HG02970 (cell line): ENCODE results near the gene BCAS3.
"Not testable (repeated sequence)": the region's sequence is repeated elsewhere in the genome, so short reads cannot be mapped to it uniquely, and the experiment has no call there.

Experiments
- ATAC-seq: cut with Tn5 transposase; IDR thresholded peaks from one replicate; pipeline ENCODE4 v1.9.1; 2021; ENCODE audit warnings: mild to moderate bottlenecking, moderate library complexity, moderate number of reproducible peaks; ENCODE audit not compliant: unreplicated experiment, low FRiP score

The BCAS3 gene

GRCh38 chr17:61143026-61143425 lies 465.4 kb downstream of the BCAS3 start:
- no peak for ATAC-seq

- ATAC-seq, result no peak
Observed at GRCh38 chr17:61144137-61144536, 466.5 kb downstream of the BCAS3 start.

DNA sequence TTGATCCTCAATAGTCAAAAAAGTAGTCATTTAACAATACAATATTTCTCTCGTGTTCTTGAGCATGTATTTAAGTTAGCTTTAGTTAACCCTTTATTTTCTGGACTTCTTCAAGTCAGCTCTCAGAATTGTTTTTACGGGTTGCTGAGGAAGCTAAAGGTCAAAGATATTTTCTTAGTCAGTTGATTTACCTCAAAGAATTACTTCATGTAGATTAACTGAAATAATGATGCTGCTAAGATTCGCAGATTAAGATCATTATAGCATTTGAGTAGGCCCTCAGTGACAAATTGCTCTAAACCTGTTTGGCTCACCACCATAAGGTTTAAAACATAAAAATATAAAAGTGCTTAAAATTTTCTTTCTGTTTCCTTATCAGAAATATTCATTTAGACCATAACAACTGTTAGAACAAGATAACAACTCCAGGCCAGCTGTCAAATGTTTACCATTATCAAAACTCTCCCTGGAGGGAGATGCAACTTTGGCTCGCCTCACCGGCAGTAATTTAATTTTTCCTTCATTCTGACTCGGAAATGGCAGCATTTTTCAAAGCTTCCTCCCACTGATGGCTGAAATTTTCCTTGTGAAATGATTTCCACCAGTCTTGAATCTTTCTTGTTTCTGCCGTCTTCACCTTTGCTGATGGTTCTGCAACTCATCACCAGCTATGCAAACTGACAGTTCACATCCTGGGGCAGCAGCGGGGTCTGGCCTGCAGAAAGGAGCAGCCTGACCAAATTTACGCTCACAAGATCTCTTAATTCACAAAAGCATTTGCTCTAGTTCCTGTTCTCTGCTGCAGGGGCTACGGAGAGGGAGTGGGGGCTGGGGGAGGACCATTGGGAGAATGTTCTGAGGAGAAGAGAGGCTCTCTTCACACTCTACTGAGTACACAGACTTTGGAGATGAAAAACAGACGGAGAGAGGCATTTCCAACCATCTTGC lies 467.2 kb downstream of the BCAS3 start:
- no peak for ATAC-seq

GRCh38 chr17:61146833-61147232 lies 469.2 kb downstream of the BCAS3 start:
- ATAC-seq, result not testable (repeated sequence)

DNA sequence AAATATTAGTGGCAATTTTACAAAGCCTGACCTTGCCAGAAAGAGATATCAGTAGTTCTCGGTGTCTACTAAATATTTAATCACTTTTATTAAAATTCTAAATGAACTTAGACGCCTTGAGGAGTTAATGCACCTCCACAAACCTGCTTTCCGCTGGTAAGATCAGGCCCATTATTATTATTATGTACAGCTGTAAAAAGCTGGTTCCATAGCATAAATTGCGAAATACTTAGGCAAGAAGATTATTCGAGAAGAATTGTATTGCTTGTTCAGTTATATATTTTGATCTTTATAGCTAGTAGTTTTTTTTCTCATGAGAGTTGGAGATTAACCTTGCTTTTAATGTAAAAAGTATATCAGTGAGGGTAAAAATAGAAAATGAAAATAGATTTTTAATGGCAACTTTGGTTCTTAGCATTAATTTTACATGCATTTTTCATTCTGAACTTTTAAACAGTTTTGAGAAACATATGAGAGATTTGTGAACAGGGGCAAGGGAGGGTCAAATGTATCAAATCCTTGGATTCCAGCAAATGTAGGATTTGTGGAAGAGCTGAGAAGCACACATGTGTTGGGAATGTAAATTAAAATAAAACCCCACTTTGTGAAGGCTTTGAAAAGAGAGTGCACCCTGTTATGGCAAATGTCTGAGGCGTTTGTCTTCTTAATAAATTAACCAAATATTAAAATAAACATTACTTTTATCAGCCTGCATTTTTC lies 471.6 kb downstream of the BCAS3 start:
- no peak for ATAC-seq

DNA sequence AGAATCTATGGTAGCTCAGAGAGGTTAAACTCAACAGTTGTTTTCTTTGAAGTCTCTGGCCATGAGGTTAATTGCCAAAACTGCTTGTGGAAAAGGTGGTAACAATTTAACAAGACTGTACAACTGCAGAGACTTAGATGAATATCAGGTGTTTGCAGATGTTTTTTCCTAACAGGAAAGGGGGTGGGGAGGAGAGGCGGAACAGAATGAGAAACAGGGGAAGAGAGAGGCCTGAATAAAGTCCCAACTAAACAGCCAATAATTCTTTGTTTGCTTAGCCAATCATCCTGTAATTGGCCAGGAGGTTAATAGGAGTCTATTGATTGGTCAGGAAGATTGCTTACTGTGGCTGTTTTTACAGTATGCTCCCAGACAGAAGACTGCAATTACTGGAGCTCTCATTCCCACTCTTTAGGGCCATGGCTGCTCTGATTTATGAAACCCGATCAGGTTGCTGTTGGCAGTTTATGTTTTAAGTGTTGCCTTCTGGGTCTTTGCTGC lies 472.3 kb downstream of the BCAS3 start:
- ATAC-seq, result no peak

DNA sequence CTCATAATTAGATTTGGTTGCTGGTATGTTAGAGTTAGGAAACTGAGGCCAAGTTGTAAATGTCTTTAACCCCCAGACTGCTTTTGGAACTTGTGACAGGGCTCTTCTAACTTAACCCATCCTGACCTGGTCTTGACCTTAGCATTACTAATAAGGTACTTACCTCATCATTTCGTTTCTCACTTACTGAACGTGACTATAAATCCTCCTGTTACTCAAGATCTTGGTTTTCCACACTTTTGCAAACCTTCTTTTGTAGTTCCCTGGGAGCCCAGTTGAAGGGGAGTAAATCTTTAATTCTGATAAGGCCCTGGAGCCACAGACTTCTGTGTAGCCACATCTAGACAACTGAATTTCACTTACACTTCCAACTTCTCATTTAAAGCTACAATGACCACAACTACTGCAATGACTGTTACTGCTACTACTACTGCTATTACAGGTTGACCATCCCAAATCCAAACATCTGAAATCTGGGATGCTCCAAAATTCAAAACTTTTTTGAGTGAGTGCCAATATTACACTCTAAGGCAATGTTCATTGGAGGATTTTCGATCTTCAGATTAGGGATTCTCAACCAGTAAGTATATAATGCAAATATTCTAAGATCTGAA lies 473.1 kb downstream of the BCAS3 start:
- ATAC-seq, result no peak

DNA sequence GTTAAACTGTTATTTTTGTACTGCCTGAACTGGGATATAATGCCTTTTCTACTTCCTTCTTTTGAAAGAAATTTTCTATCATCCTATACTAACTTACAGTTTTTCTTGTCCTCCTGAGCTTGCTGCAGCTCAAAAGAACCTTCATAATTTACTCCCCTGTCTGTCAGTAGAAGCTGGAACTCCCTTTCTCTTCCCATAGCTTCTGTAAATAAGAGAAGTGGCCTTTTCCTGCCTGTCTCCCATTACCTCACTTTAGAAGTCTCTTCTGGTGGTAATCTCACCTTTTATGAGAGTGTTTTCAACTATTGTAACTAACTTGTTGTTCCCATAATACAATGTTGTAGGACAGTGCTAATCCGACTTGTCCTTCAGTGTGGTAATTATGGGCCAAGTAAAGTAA lies 475.2 kb downstream of the BCAS3 start:
- no peak for ATAC-seq

- ATAC-seq, result no peak
Observed at GRCh38 chr17:61155590-61156237, 478.1 kb downstream of the BCAS3 start.

DNA sequence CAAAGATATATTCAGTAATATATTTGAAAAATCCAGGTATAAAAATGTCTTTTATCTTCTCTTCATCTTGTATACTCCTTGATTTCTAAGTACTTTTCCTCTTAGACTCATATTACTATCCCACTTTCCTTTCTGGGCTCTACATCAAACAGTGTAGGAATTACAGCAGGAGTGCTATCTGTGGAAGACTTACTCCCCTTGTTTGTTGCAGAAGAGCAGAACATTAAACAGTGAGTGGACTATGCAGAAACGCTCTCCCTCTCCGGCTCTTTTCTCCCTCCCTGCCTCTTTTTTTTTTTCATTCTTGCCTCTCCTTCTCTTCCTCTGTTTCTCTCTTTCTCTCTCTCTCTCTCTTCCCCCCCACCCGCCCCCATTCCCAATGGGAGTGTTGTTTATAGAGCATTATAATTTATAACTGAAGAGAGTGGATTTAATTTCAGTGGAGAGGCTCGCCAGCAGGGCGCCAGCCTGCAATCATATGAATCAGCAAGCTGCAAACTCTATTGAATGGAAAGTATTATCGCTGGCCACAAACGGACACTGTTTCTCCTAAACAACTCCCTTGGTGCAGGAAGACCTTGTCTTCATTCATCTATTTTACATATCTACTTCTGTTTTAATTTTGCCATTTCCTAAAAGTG lies 479.7 kb downstream of the BCAS3 start:
- no peak for ATAC-seq

GRCh38 chr17:61158376-61158775 lies 480.7 kb downstream of the BCAS3 start:
- ATAC-seq, result no peak

DNA sequence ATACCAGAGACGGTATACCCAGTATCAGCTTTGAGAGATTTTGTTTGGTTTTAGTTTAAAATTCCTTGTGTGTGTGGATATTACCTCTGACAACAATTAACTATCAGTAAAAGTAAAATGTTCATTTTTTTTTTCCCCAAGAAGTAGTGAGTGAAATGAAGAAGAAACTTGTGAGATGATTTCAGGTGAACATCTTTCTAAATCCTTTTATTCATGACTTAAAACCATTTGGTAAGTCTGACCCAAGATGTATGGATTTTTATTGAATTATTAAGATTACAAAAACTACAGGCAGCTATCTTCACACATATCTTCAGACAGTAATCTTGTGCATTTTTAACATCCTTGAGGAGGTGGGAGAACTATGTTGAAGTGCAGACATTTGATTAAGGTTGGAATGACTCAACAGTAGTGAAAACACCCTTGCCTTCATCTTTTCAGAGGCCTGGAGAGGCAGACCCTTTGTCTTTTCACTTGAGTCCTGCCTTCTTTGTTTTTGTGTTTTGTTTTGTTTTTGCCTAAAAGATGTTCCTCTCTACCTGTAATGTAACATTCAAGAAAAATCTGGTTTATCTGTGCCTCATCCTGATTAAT lies 481.7 kb downstream of the BCAS3 start:
- ATAC-seq, result no peak

- no peak for ATAC-seq
Observed at GRCh38 chr17:61160204-61160603, 482.6 kb downstream of the BCAS3 start.

DNA sequence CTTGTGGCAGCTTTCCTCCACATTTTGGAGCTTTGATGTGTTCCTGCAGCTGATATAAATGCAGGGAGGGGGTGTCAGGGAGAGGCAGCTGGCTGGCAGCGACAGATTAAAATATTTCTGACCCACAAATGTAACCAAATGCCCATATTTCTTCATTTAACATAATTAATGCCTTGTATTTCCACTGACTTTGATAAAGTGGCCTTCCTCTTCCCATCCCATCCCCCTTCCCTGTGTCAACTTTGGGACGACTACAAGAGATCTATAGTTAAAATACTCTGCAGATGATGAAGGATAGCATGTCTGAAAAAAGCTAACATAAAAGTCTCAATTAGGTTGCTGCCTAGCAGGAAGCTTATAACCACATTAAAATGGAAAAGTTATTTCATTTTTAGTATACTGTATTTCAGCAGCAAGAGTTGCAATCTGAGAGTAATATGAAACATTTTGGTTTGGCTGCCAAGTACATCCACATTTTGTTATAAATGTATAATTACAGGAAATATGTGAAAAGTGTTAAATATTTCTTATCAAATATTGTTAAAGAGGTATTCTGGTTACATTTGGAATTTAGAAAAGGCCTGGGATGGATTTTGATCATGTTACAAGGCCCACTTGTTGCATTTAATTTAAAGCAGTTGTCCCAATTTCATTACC lies 483.3 kb downstream of the BCAS3 start:
- no peak for ATAC-seq

DNA sequence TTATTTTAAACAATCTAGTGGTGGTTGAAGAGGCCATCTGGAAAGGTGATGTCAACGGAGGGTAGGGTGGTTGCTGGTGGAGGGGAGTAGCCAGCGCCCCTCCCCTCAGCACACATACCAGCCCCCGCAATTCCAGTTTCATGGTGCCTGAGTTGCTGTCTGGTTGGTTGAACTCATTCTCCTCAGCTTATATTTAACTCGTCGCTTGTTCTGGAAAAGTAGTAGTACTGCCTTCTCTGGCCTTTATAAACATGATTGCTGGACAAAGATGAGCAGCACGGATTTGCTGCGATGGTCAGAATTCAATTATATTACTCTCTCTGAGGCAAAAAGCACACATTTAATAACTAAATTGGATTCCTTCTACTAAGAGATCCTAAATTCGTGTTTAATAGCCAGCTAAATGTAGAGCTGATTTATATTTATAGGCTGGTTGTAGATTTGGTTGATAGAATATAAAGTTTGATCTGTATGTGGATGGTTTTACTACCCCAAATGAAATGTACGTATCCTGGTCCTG lies 484.0 kb downstream of the BCAS3 start:
- ATAC-seq, result no peak

- ATAC-seq, result no peak
Observed at GRCh38 chr17:61164517-61164916, 486.9 kb downstream of the BCAS3 start.

GRCh38 chr17:61167075-61167474 lies 489.4 kb downstream of the BCAS3 start:
- ATAC-seq, result no peak

DNA sequence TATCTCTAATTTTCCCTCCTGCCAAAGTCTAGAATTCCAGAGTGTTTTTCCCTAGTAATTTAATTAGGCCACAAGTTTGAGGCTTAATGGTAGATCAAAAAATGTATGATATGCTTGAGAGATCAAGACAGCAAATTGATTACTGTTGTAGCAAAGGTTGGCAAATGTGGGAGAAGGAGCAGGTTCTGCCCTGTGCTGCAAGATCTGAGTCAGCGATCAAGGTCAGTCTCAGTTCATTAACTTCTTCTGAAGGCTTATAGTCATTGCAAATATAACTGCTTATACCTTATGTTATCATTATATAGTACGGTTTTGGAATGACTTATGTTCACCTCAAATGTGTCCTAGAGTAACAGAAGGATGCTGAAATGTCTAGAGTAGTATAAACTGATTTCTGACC lies 490.9 kb downstream of the BCAS3 start:
- no peak for ATAC-seq

DNA sequence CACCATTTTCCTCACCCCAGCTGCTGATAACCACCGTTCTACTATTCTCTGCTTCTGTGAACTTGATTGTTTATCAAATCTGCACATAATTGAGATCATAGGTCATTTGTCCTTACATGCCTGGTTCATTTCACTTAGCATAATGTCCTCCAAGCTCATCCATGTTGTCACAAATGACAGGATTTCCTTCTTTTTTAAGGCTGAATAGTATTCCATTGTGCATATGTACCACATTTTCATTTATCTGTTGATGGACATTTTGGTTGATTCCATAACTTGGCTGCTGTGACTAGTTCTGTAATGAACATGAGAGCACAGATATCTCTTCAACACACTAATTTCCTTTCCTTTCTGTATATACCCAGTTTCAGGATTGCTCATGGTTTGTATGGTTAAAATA lies 496.7 kb downstream of the BCAS3 start:
- no peak for ATAC-seq
